GM12872 (cell line): Measurements from ENCODE around the gene TBC1D9.

ENCODE experiments used
- CTCF ChIP-seq: IDR thresholded peaks from 3 replicates; pipeline ENCODE4 v1.5.1; 2011; ENCODE audit warnings: low read depth, mild to moderate bottlenecking, low read length, moderate library complexity; ENCODE audit not compliant: insufficient read depth

TBC1D9 gene

DNA sequence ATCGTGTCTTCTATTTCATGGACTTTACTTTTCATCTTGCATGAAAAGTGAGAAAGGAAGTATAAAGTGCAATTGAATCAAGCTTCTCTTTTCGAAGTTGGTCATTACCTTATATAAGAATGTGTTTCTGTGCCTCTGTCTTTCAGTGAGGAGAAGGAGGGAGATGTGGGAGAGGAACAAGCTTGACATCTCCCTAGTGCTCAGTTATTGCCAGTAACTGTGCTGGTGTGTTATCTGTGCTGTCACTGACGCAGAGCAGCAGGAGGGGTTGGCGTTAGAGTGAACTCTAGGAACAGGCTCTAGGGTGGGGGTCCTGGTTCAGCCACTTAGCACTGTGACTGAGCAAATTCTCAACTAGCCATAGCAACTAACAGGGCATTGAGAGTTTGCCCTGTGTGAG is 34.0 kb upstream of the TBC1D9 start:
- TF ChIP-seq CTCF: no peak

DNA sequence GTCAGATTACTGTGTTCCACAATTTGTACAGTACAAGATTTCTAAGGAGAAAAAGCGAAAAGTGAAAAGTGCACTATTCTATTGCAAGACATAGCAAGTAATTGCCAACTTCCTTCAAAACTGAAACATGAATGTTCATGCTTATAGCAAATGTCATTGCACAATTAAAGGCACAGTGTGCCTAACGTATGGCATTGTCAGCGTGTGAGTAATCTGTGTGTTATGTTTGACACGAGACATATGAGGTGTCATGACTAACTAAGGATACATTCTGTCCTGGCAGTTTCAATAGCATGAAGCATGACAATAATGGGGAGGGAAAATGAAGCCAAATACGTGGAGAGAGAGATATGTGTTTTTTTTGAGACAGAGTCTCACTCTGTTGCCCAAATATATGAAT is 33.6 kb upstream of the TBC1D9 start:
- TF ChIP-seq CTCF: no peak

DNA sequence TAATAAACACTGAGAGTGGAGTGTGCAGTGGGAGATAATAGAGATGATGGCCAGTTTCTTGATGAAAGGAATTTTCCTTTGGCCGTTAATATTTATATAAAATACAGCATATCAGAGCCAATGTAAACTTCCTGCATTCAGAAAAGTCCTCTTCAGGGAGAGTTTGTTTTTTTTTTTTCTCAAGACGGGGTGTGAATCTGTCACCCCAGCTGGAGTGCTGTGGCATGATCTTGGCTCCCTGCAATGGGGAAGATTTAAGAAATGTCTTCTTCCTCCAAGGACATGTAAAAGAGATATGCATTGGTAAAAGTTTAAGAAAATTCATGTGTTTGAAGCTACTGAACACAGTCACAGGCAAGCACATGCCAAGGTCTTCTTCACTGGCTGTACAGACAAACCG is 25.4 kb upstream of the TBC1D9 start:
- no peak for TF ChIP-seq CTCF

- TF ChIP-seq CTCF: no peak
Measured at GRCh38 chr4:140777894-140778293, 21.7 kb upstream of the TBC1D9 start.

DNA sequence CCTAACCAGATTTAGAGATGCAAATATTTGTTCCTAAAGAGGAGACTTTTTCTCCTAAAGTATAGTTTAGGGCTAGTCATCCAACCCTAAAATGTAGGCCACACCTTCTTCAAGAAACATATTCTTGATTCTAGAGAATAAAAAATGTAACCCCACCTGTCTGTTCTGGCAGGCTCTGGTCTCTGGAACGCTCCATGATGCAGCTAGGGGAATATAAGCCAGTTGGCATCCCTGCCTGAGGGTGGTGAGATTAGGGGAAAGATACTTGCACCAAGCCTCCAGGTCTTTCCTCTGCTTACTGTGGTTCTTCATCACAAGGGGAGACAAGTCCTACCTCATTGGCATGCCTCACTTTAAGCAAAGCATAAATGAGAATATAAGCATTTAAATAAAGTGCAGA is 21.2 kb upstream of the TBC1D9 start:
- TF ChIP-seq CTCF: no peak

GRCh38 chr4:140776556-140776955 is 20.4 kb upstream of the TBC1D9 start:
- no peak for TF ChIP-seq CTCF

- no peak for TF ChIP-seq CTCF
Measured at GRCh38 chr4:140774956-140775355, 18.8 kb upstream of the TBC1D9 start.

DNA sequence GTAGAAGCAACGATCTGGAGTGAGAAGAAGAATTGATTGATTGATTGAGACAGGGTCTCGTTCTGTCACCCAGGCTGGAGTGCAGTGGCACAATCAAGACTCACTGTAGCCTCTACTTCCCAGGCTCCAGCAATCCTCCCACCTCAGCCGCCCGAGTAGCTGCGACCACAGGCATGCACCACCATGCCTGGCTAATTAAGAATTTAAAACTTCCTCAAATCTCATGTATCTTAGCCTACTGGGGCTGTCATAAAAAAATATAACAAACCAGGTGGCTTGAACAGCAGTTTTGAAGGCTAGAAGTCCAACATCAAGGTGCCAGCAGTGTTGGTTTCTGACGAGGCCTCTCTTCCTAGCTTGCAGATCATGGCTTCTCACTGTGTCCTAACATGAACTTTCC is 18.3 kb upstream of the TBC1D9 start:
- TF ChIP-seq CTCF: no peak
